Aorta (tissue), 5 donors: ENCODE measurements around the gene DSE. TPM values are rescaled to one million over a fixed set of nuclear protein-coding genes. Genes with fewer than 3 reads are reported as not detected.
A peak's percentile ranks its signal among the peaks of the same experiment; 100 is the strongest.

Experiments used
- ATAC-seq: fragments of 200-7000 bp; cut with Tn5 transposase; one replicate; pipeline ENCODE4 v1.9.1; 2022; ENCODE audit warnings: moderate library complexity; ENCODE audit not compliant: low FRiP score
- DNase-seq, 2 donors: peaks; one replicate each; pipeline ENCODE4 v3.0.0-alpha.2; 2020
- H3K27ac ChIP-seq, 2 donors: one replicate each; pipeline ENCODE4 v1.5.1; 2013; ENCODE audit warnings: low read length in 2 of 2, mild to moderate bottlenecking in 2 of 2, moderate library complexity in 2 of 2, control low read depth in 1 of 2, inconsistent platforms in 1 of 2, low read depth in 1 of 2
- H3K27me3 ChIP-seq, 2 donors: one replicate each; pipeline ENCODE4 v1.6.1; 2013; ENCODE audit warnings: control low read depth in 1 of 2, low read length in 1 of 2, mild to moderate bottlenecking in 1 of 2, moderate library complexity in 1 of 2; ENCODE audit not compliant: insufficient read depth in 2 of 2, control insufficient read depth in 1 of 2
- H3K36me3 ChIP-seq, 2 donors: one replicate each; pipeline ENCODE4 v1.6.1; 2013; ENCODE audit warnings: control low read depth in 1 of 2, low read length in 1 of 2, mild to moderate bottlenecking in 1 of 2; ENCODE audit not compliant: insufficient read depth in 2 of 2, control insufficient read depth in 1 of 2
- H3K4me1 ChIP-seq, 2 donors: one replicate each; pipeline ENCODE4 v1.6.1; 2013; ENCODE audit warnings: low read length in 2 of 2, control low read depth in 1 of 2, mild to moderate bottlenecking in 1 of 2, moderate library complexity in 1 of 2; ENCODE audit not compliant: insufficient read depth in 2 of 2, control insufficient read depth in 1 of 2
- H3K4me3 ChIP-seq, 2 donors: one replicate each; pipeline ENCODE4 v1.5.1; 2013; ENCODE audit warnings: low read length in 2 of 2, control low read depth in 1 of 2, mild to moderate bottlenecking in 1 of 2
- H3K9me3 ChIP-seq: one replicate; pipeline ENCODE4 v1.6.1; 2013; ENCODE audit warnings: mild to moderate bottlenecking, low read length; ENCODE audit not compliant: control insufficient read depth
- whole genome bisulfite sequencing, 2 donors: extraction: QIAGEN DNeasy Blood & Tissue Kit; methylation state at CpG; one replicate each; pipeline ENCODE4 v1.1.7; 2013; 5-methylcytosine and 5-hydroxymethylcytosine counted together
- intact Hi-C, 2 donors: fragments of 100-400 bp; cut with DNase I; formaldehyde crosslinking; loops; one replicate each; pipeline versions ENCODE4 v1.14.2 to v1.15.0; 2022
- polyA plus RNA-seq, 2 donors: library from polyadenylated mRNA; stranded (reverse); fragments of 200-250 nt; gene quantifications; one replicate each; pipeline ENCODE4 v1.2.3, GENCODE V29; 2013
- total RNA-seq, 2 donors: library from RNA; stranded (reverse); fragmentation: NEBNext Ultra II Directional; extraction: Animal tissue kit (Norgen Biotek cat#: 25700); gene quantifications; one replicate each; pipeline ENCODE4 v1.2.1, GENCODE V29; 2021
- donor health status: healthy with polysubstance abuse.
- donor health status: Bipolar disorder and iron deficiency.
- donor health status: DM: no; HTN: no; CAD: no.
- donor health status: DM: no; HTN: no; CAD: no.
- donor health status: DM: yes; HTN: yes; CAD: no.

Gene DSE
- total and polyA plus RNA-seq, 4 donors = 8.5 to 96.7 (median 32.9) TPM

GRCh38 chr6:116375262-116375661, 4.5 kb downstream of the DSE start:
- no peaks in the 10 kb centered on the region for H3K36me3 ChIP-seq
- H3K4me3 ChIP-seq = no peak overlapping the region
- no peaks in the 10 kb centered on the region for H3K9me3 ChIP-seq
- H3K4me1 ChIP-seq = peaks cover 0 to 2% of the 10 kb centered on the region in 2 donors
- H3K27me3 ChIP-seq = no peaks in the 10 kb centered on the region
- DNase-seq (no peak), ATAC-seq (no peak)
- 95 to 100% methylated on average over 2 of the region's 2 CpGs for WGBS, 2 donors
- intact Hi-C loops = no loop called here
- no peak overlapping the region for H3K27ac ChIP-seq

- no peak overlapping the region for H3K27ac ChIP-seq
- intact Hi-C loops = no loop called here
- no peaks in the 10 kb centered on the region for H3K9me3 ChIP-seq
- H3K4me3 ChIP-seq = no peak overlapping the region
- 89 to 91% methylated on average over 4 of the region's 4 CpGs for WGBS, 2 donors
- no peaks in the 10 kb centered on the region for H3K27me3 ChIP-seq
- no peak for ATAC-seq
- DNase-seq = no peak
- H3K36me3 ChIP-seq = no peaks in the 10 kb centered on the region
- peaks cover 0 to 6% of the 10 kb centered on the region in 2 donors for H3K4me1 ChIP-seq
Observed at GRCh38 chr6:116376149-116376548, 5.4 kb downstream of the DSE start.

GRCh38 chr6:116379764-116380163, 9.0 kb downstream of the DSE start:
- Histone ChIP-seq H3K4me3 (no peak overlapping the region), H3K27ac (no peak overlapping the region), H3K27me3 (no peaks in the 10 kb centered on the region), H3K4me1 (peaks cover 0 to 3% of the 10 kb centered on the region in 2 donors), H3K9me3 (no peaks in the 10 kb centered on the region), H3K36me3 (no peaks in the 10 kb centered on the region)
- intact Hi-C loops = no loop called here
- no peak for DNase-seq
- no peak for ATAC-seq

- Histone ChIP-seq H3K27me3 (no peaks in the 10 kb centered on the region), H3K36me3 (no peaks in the 10 kb centered on the region), H3K4me3 (no peak overlapping the region), H3K9me3 (no peaks in the 10 kb centered on the region), H3K27ac (no peak overlapping the region), H3K4me1 (peaks cover 0 to 3% of the 10 kb centered on the region in 2 donors)
- 89 to 93% methylated on average over 1 of the region's 1 CpG for WGBS, 2 donors
- DNase-seq = no peak
- intact Hi-C loops = no loop called here
- no peak for ATAC-seq
Observed at GRCh38 chr6:116380346-116380745, 9.6 kb downstream of the DSE start.

GRCh38 chr6:116381000-116381399, 10.3 kb downstream of the DSE start:
- H3K4me1 ChIP-seq = peaks cover 0 to 5% of the 10 kb centered on the region in 2 donors
- no peak for ATAC-seq
- no peaks in the 10 kb centered on the region for H3K9me3 ChIP-seq
- DNase-seq = no peak
- H3K4me3 ChIP-seq = no peak overlapping the region
- H3K36me3 ChIP-seq = no peaks in the 10 kb centered on the region
- H3K27me3 ChIP-seq = no peaks in the 10 kb centered on the region
- 63 to 67% methylated on average over 3 of the region's 3 CpGs for WGBS, 2 donors
- no peak overlapping the region for H3K27ac ChIP-seq
- intact Hi-C loops = no loop called here

- DNase-seq (no peak), ATAC-seq (no peak)
- no peaks in the 10 kb centered on the region for H3K27me3 ChIP-seq
- H3K9me3 ChIP-seq = no peaks in the 10 kb centered on the region
- H3K27ac ChIP-seq = no peak overlapping the region
- peaks cover 0 to 9% of the 10 kb centered on the region in 2 donors for H3K4me1 ChIP-seq
- intact Hi-C loops = no loop called here
- WGBS, 2 donors = 97 to 100% methylated on average over 1 of the region's 1 CpG
- no peaks in the 10 kb centered on the region for H3K36me3 ChIP-seq
- no peak overlapping the region for H3K4me3 ChIP-seq
Observed at GRCh38 chr6:116382587-116382986, 11.8 kb downstream of the DSE start.

GRCh38 chr6:116384727-116385458, 14.1 kb downstream of the DSE start:
- Histone ChIP-seq H3K4me3 (no peak overlapping the region), H3K27me3 (no peaks in the 10 kb centered on the region), H3K4me1 (peaks cover 0 to 9% of the 10 kb centered on the region in 2 donors), H3K27ac (no peak overlapping the region), H3K9me3 (no peaks in the 10 kb centered on the region), H3K36me3 (no peaks in the 10 kb centered on the region)
- 92% methylated on average over 3 of the region's 3 CpGs for WGBS, 2 donors
- intact Hi-C loops = no loop called here
- ATAC-seq (peak; percentile 4), DNase-seq (no peak)

GRCh38 chr6:116385459-116385802, 14.7 kb downstream of the DSE start:
- H3K4me1 ChIP-seq = peaks cover 0 to 9% of the 10 kb centered on the region in 2 donors
- WGBS, 2 donors = 32 to 48% methylated on average over 1 of the region's 1 CpG
- no peak overlapping the region for H3K27ac ChIP-seq
- no peaks in the 10 kb centered on the region for H3K9me3 ChIP-seq
- H3K4me3 ChIP-seq = no peak overlapping the region
- intact Hi-C loops = no loop called here
- no peaks in the 10 kb centered on the region for H3K27me3 ChIP-seq
- no peaks in the 10 kb centered on the region for H3K36me3 ChIP-seq
- DNase-seq (no peak), ATAC-seq (no peak)

- H3K4me3 ChIP-seq = no peak overlapping the region
- H3K27ac ChIP-seq = no peak overlapping the region
- peaks cover 0 to 8% of the 10 kb centered on the region in 2 donors for H3K4me1 ChIP-seq
- no peaks in the 10 kb centered on the region for H3K9me3 ChIP-seq
- intact Hi-C loops = no loop called here
- DNase-seq (no peak), ATAC-seq (no peak)
- no peaks in the 10 kb centered on the region for H3K27me3 ChIP-seq
- H3K36me3 ChIP-seq = no peaks in the 10 kb centered on the region
Observed at GRCh38 chr6:116385921-116386320, 15.2 kb downstream of the DSE start.
